Endothelial cell of umbilical vein (primary cell): ENCODE results near the gene CASK. TPM values are rescaled to one million over a fixed set of nuclear protein-coding genes. Genes with fewer than 3 reads are reported as not detected.

Experiments used
- BruUV-seq: library from RNA; stranded (reverse); fragments of 400-500 nt; replicated peaks from 2 replicates; lab custom pipeline; 2021; lab: Mats Ljungman, UMichigan
- CTCF ChIA-PET: fragments of 300-600, 350-600 bp; sonication (Branson Sonifier 250); formaldehyde crosslinking; loops from one replicate; lab custom pipeline; 2021; ENCODE audit warnings: antibody characterized with exemption, inconsistent platforms; lab: Charles Lee
- POLR2A ChIA-PET: fragments of 300-600, 350-600 bp; sonication (Branson Sonifier 250); formaldehyde crosslinking; loops from one replicate; lab custom pipeline; 2021; ENCODE audit warnings: antibody characterized with exemption, inconsistent platforms; lab: Charles Lee
- DNase-seq: peaks from one replicate; pipeline ENCODE4 v3.0.0-alpha.2; 2011; ENCODE audit warnings: low read depth, low spot score
- FAIRE-seq: peaks from 2 replicates; lab custom pipeline; 2011; peaks lifted over from hg19 to GRCh38; lab: Jason Lieb, UNC
- H2AFZ ChIP-seq: 2 replicates; pipeline ENCODE4 v1.6.0; 2012; ENCODE audit warnings: low read depth, low read length, control low read depth, inconsistent platforms
- H3K27ac ChIP-seq: 2 replicates; pipeline ENCODE4 v1.5.1; 2011; ENCODE audit warnings: low read depth, mild to moderate bottlenecking, control low read depth, low read length, moderate library complexity; ENCODE audit not compliant: insufficient read depth
- H3K27me3 ChIP-seq, 2 experiments: 2 replicates each; pipeline versions ENCODE4 v1.6.0 to v1.6.1; 2011; ENCODE audit warnings: low read length in 2 of 2, mixed read lengths in 1 of 2; ENCODE audit not compliant: control insufficient read depth in 2 of 2, insufficient read depth in 2 of 2
- H3K36me3 ChIP-seq, 2 experiments: 2 replicates in 1 of 2; 3 replicates in 1 of 2; pipeline ENCODE4 v1.5.1; 2011; ENCODE audit warnings: low read length in 2 of 2, mild to moderate bottlenecking in 1 of 2, moderate library complexity in 1 of 2; ENCODE audit not compliant: control insufficient read depth in 2 of 2, insufficient read depth in 2 of 2; ENCODE audit errors: extremely low read depth in 1 of 2
- H3K4me1 ChIP-seq: 3 replicates; pipeline ENCODE4 v1.5.1; 2011; ENCODE audit warnings: mild to moderate bottlenecking, low read length; ENCODE audit not compliant: control insufficient read depth, insufficient read depth; ENCODE audit errors: extremely low read depth
- H3K4me2 ChIP-seq: 2 replicates; pipeline ENCODE4 v1.6.1; 2011; ENCODE audit warnings: low read length, control low read depth, mixed read lengths; ENCODE audit not compliant: insufficient read depth
- H3K4me3 ChIP-seq, 3 experiments: fragments of 200-600 bp in 1 of 3; sonication (generic), shearing (Covaris generic) in 1 of 3; replicated peaks in 1 of 3; 2 replicates each; pipeline ENCODE4 v1.5.1; 2011 to 2016; ENCODE audit warnings: control low read depth in 3 of 3, low read length in 3 of 3, mild to moderate bottlenecking in 2 of 3, inconsistent platforms in 1 of 3, low read depth in 1 of 3, moderate library complexity in 1 of 3; ENCODE audit not compliant: insufficient read depth in 1 of 3
- H3K79me2 ChIP-seq: 2 replicates; pipeline ENCODE4 v1.6.0; 2012; ENCODE audit warnings: low read length, inconsistent platforms; ENCODE audit not compliant: control insufficient read depth, insufficient read depth
- H3K9ac ChIP-seq: replicated peaks from 2 replicates; pipeline ENCODE3; 2011; ENCODE audit warnings: low read length, control low read depth; ENCODE audit not compliant: insufficient read depth; ENCODE audit errors: extremely low read depth
- H3K9me1 ChIP-seq: replicated peaks from 3 replicates; pipeline ENCODE4 v1.6.0; 2011; ENCODE audit warnings: mild to moderate bottlenecking, low read length; ENCODE audit not compliant: control insufficient read depth, insufficient read depth; ENCODE audit errors: extremely low read depth
- H3K9me3 ChIP-seq: replicated peaks from 2 replicates; pipeline ENCODE4 v1.5.1; 2012; ENCODE audit warnings: low read length, inconsistent platforms; ENCODE audit not compliant: control insufficient read depth, insufficient read depth
- H4K20me1 ChIP-seq: replicated peaks from 2 replicates; pipeline ENCODE3; 2011; ENCODE audit warnings: mild to moderate bottlenecking, low read length; ENCODE audit not compliant: control insufficient read depth, insufficient read depth; ENCODE audit errors: extremely low read depth
- EZH2 ChIP-seq: IDR thresholded peaks from 2 replicates; pipeline ENCODE4 v1.6.1; 2012; ENCODE audit warnings: borderline replicate concordance, low read depth, mild to moderate bottlenecking, moderate library complexity, low read length, inconsistent platforms; ENCODE audit not compliant: severe bottlenecking
- FOS ChIP-seq: IDR thresholded peaks from 2 replicates; pipeline ENCODE4 v1.6.1; 2011; ENCODE audit warnings: mild to moderate bottlenecking, low read length, moderate library complexity, borderline replicate concordance; ENCODE audit not compliant: insufficient read depth
- GATA2 ChIP-seq: IDR thresholded peaks from 2 replicates; pipeline ENCODE4 v1.7.0; 2011; ENCODE audit warnings: low read depth, mild to moderate bottlenecking, moderate library complexity, mixed read lengths, low read length; ENCODE audit not compliant: insufficient read length, insufficient read depth
- JUN ChIP-seq: IDR thresholded peaks from 2 replicates; pipeline ENCODE4 v1.6.1; 2011; ENCODE audit warnings: borderline replicate concordance, low read depth; ENCODE audit not compliant: insufficient read length, insufficient read depth
- MAX ChIP-seq: IDR thresholded peaks from 2 replicates; pipeline ENCODE4 v1.6.1; 2011; ENCODE audit not compliant: insufficient read depth, insufficient read length
- MYC ChIP-seq: IDR thresholded peaks from one replicate; pipeline ENCODE4 v1.6.1; 2011; ENCODE audit warnings: mild to moderate bottlenecking, low read depth, low read length
- POLR2A ChIP-seq: IDR thresholded peaks from 2 replicates; pipeline ENCODE4 v1.6.1; 2012; ENCODE audit warnings: low read depth, mild to moderate bottlenecking, control low read depth, low read length
- POLR2AphosphoS5 ChIP-seq: IDR thresholded peaks from 2 replicates; pipeline ENCODE4 v1.6.1; 2012; ENCODE audit warnings: low read depth, mild to moderate bottlenecking, control low read depth, low read length, moderate library complexity; ENCODE audit not compliant: insufficient read depth
- dilution Hi-C: fragments of 300-500 bp; cut with MboI; formaldehyde crosslinking; loops from one replicate; pipeline ENCODE4 v1.15.0; 2019; ENCODE audit warnings: low sequenced_read_pairs; ENCODE audit not compliant: extremely low pct_ligation_motif_present
- intact Hi-C: fragments of 100-400 bp; cut with micrococcal nuclease; formaldehyde crosslinking; loops from one replicate; pipeline ENCODE4 v1.10.0; 2022
- polyA plus RNA-seq, 4 experiments: library from polyadenylated mRNA; depleted of rRNA in 3 of 4; stranded (reverse) in 3 of 4; unstranded in 1 of 4; fragments of >200 nt; gene quantifications; 2 replicates each; pipeline versions ENCODE4 v1.2.1 to v1.2.3, GENCODE V29; 2011 to 2012; ENCODE audit warnings: missing spikeins in 1 of 4
- total RNA-seq: library from RNA; stranded (reverse); gene quantifications from 2 replicates; pipeline ENCODE4 v1.2.3, GENCODE V29; 2021
- TF ChIP-seq, protein P1 (sequence below), 2 donors: IDR thresholded peaks; 1 replicate in 1 of 2; 2 replicates in 1 of 2; pipeline ENCODE4 v1.5.1; 2011; ENCODE audit warnings: low read length in 2 of 2, mild to moderate bottlenecking in 2 of 2, moderate library complexity in 2 of 2, control low read depth in 1 of 2, inconsistent platforms in 1 of 2, low read depth in 1 of 2; ENCODE audit not compliant: insufficient read depth in 1 of 2; ENCODE audit errors: extremely low read depth in 1 of 2

Gene CASK
- total and polyA plus RNA-seq, 2 donors (not counting 3 experiments of a cell fraction or from before 2014, with no cell fraction given) = 6.4 to 30.4 TPM

GRCh38 chrX:41518127-41518840 lies 405.1 kb downstream of the CASK start:
- intact Hi-C loops = no loop called here
- Histone ChIP-seq H3K4me2 (no peak overlapping the region), H3K4me1 (no peaks in the 10 kb centered on the region), H3K36me3 (no peaks in the 10 kb centered on the region), H3K79me2 (no peaks in the 10 kb centered on the region), H3K27me3 (no peaks in the 10 kb centered on the region), H3K27ac (no peak overlapping the region), H3K9me1 (no peaks in the 10 kb centered on the region), H4K20me1 (no peaks in the 10 kb centered on the region), H3K9me3 (no peaks in the 10 kb centered on the region), H3K9ac (no peak overlapping the region), H2AFZ (no peak overlapping the region), H3K4me3 (no peak overlapping the region)
- FAIRE-seq (no peak), DNase-seq (no peak)
- TF ChIP-seq MAX = no peak
- TF ChIP-seq POLR2A = no peak
- no peak for TF ChIP-seq POLR2AphosphoS5
- no peak for TF ChIP-seq FOS
- TF ChIP-seq JUN = no peak
- TF ChIP-seq EZH2 = no peak
- TF ChIP-seq GATA2 = no peak
- TF ChIP-seq, protein P1, sequence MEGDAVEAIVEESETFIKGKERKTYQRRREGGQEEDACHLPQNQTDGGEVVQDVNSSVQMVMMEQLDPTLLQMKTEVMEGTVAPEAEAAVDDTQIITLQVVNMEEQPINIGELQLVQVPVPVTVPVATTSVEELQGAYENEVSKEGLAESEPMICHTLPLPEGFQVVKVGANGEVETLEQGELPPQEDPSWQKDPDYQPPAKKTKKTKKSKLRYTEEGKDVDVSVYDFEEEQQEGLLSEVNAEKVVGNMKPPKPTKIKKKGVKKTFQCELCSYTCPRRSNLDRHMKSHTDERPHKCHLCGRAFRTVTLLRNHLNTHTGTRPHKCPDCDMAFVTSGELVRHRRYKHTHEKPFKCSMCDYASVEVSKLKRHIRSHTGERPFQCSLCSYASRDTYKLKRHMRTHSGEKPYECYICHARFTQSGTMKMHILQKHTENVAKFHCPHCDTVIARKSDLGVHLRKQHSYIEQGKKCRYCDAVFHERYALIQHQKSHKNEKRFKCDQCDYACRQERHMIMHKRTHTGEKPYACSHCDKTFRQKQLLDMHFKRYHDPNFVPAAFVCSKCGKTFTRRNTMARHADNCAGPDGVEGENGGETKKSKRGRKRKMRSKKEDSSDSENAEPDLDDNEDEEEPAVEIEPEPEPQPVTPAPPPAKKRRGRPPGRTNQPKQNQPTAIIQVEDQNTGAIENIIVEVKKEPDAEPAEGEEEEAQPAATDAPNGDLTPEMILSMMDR (IDR thresholded peaks at IDR 0.05; ENCODE audit: extremely low read depth in 1 of 2, insufficient read depth in 1 of 2, low read depth in 1 of 2, low read length in 2 of 2) = no peak
- TF ChIP-seq MYC = no peak
- ChIA-PET CTCF (no interaction called here), POLR2A (no interaction called here)
- BruUV-seq = no TSS peak
- dilution Hi-C loops = no loop called here
